PFSK-1 (cell line): ENCODE data around the gene DNAH10.

Experiments
- POLR2AphosphoS5 ChIP-seq: IDR thresholded peaks from 2 replicates; pipeline ENCODE4 v1.6.1; 2012; ENCODE audit warnings: low read depth, mild to moderate bottlenecking, control low read depth, low read length, moderate library complexity
- TAF1 ChIP-seq: IDR thresholded peaks from 2 replicates; pipeline ENCODE4 v1.6.1; 2012; ENCODE audit warnings: low read length, control low read depth, borderline replicate concordance; ENCODE audit not compliant: insufficient read depth

GRCh38 chr12:123773375-123773774, 11.3 kb downstream of the DNAH10 start:
- TF ChIP-seq POLR2AphosphoS5 (no peak), TAF1 (no peak)
